GM12878 (cell line): ENCODE results near the gene KIAA2012. TPM values are rescaled to one million over a fixed set of nuclear protein-coding genes. Genes with fewer than 3 reads are reported as not detected.

Source experiments
- ASH2L ChIP-seq: fragments of 300-600, 200-600 bp; sonication (generic); IDR thresholded peaks from 2 replicates; pipeline ENCODE4 v1.6.1; 2017; ENCODE audit warnings: low read depth, mild to moderate bottlenecking, borderline replicate concordance
- CUX1 ChIP-seq: IDR thresholded peaks from 2 replicates; pipeline ENCODE4 v1.6.1; 2012; ENCODE audit warnings: improper control_type of control experiment, low read depth, low read length; ENCODE audit not compliant: insufficient replicate concordance
- DPF2 ChIP-seq: fragments of 450-650 bp; IDR thresholded peaks from 2 replicates; pipeline ENCODE4 v1.6.1; 2017; ENCODE audit warnings: mild to moderate bottlenecking
- JUNB ChIP-seq: IDR thresholded peaks from 2 replicates; pipeline ENCODE4 v1.6.1; 2016; ENCODE audit warnings: antibody characterized with exemption, mild to moderate bottlenecking
- MEF2B ChIP-seq: fragments of 450-650 bp; IDR thresholded peaks from 2 replicates; pipeline ENCODE4 v1.6.1; 2018; ENCODE audit warnings: mild to moderate bottlenecking, moderate library complexity; ENCODE audit not compliant: partially characterized antibody, poor library complexity, severe bottlenecking
- MTA2 ChIP-seq: fragments of 450-650 bp; IDR thresholded peaks from 2 replicates; pipeline ENCODE4 v1.6.1; 2016; ENCODE audit warnings: low read depth, mild to moderate bottlenecking, moderate library complexity
- NBN ChIP-seq: fragments of 450-650 bp; IDR thresholded peaks from 2 replicates; pipeline ENCODE4 v1.6.1; 2016
- NR2C2 ChIP-seq: IDR thresholded peaks from 2 replicates; pipeline ENCODE4 v1.6.1; 2011; ENCODE audit warnings: borderline replicate concordance, low read depth; ENCODE audit not compliant: control insufficient read depth, insufficient read length
- PAX5 ChIP-seq: IDR thresholded peaks from 2 replicates; pipeline ENCODE4 v1.6.1; 2011; ENCODE audit warnings: low read depth, low read length, borderline replicate concordance
- SP1 ChIP-seq: IDR thresholded peaks from one replicate; pipeline ENCODE4 v1.6.1; 2011; ENCODE audit warnings: low read depth, low read length
- SREBF1 ChIP-seq: IDR thresholded peaks from 2 replicates; pipeline ENCODE4 v1.6.1; 2012; ENCODE audit warnings: mild to moderate bottlenecking, low read length
- SUPT20H ChIP-seq: IDR thresholded peaks from 2 replicates; pipeline ENCODE4 v1.6.1; 2011; ENCODE audit warnings: low read depth, mild to moderate bottlenecking, low read length, moderate library complexity, borderline replicate concordance; ENCODE audit not compliant: control insufficient read depth
- USF2 ChIP-seq: IDR thresholded peaks from 2 replicates; pipeline ENCODE4 v1.6.1; 2011; ENCODE audit warnings: low read depth, low read length, improper control_type of control experiment, borderline replicate concordance
- ZBTB4 ChIP-seq: fragments of 450-650 bp; formaldehyde crosslinking; IDR thresholded peaks from 2 replicates; pipeline ENCODE4 v1.4.0; 2022; ENCODE audit warnings: mild to moderate bottlenecking, moderate library complexity
- ZNF592 ChIP-seq: fragments of 450-650 bp; IDR thresholded peaks from 2 replicates; pipeline ENCODE4 v1.6.1; 2017; ENCODE audit warnings: mild to moderate bottlenecking, moderate library complexity
- polyA plus RNA-seq, 11 experiments: library from polyadenylated mRNA; depleted of rRNA in 4 of 11; unstranded in 6 of 11; stranded (reverse) in 5 of 11; fragments of >200 nt; fragmentation: Nextera tagmentation in 4 of 11; fragmentation: Illumina TruSeq in 1 of 11; extraction: Ambion mirVana in 4 of 11; extraction: Trizol in 1 of 11; gene quantifications; 1 replicate in 1 of 11; 2 replicates in 10 of 11; pipeline versions ENCODE4 v1.2.1 to v1.2.3, GENCODE V29; 2011 to 2016; ENCODE audit warnings: inconsistent platforms in 2 of 11, missing spikeins in 2 of 11, low read depth in 1 of 11
- total RNA-seq, 4 experiments: library from RNA; depleted of rRNA in 3 of 4; stranded (reverse); fragments of >200 nt in 3 of 4; fragmentation: Illumina TruSeq in 1 of 4; extraction: Trizol in 1 of 4; gene quantifications; 2 replicates each; pipeline versions ENCODE4 v1.2.1 to v1.2.3, GENCODE V29; 2013 to 2021

KIAA2012 gene
- total and polyA plus RNA-seq, 10 of the 15 experiments (the other 5 are each of a cell fraction or from before 2014, with no cell fraction given): 0.03 TPM; not detected in 9

- TF ChIP-seq SP1 (no peak), CUX1 (no peak), NR2C2 (no peak), USF2 (no peak), SREBF1 (no peak), MTA2 (no peak), ZNF592 (no peak), ASH2L (0 out of 2 replicates have a peak, but pooled peaks have one; percentile 63), SUPT20H (no peak), DPF2 (0 out of 2 replicates have a peak, but pooled peaks have one; percentile 25), NBN (peak; percentile 76), MEF2B (no peak), ZBTB4 (no peak), JUNB (no peak), PAX5 (no peak)
Measured at GRCh38 chr2:202238234-202239197, 165.5 kb downstream of the KIAA2012 start, which contains the start of gene SUMO1 (continued).
